ENCODE results near the gene PLEKHG4. TPM values are rescaled to one million over a fixed set of nuclear protein-coding genes. Genes with fewer than 3 reads are reported as not detected.

The PLEKHG4 gene
- total RNA-seq, 2 donors from 2014 or later = 7.7 to 11.9 TPM

DNA sequence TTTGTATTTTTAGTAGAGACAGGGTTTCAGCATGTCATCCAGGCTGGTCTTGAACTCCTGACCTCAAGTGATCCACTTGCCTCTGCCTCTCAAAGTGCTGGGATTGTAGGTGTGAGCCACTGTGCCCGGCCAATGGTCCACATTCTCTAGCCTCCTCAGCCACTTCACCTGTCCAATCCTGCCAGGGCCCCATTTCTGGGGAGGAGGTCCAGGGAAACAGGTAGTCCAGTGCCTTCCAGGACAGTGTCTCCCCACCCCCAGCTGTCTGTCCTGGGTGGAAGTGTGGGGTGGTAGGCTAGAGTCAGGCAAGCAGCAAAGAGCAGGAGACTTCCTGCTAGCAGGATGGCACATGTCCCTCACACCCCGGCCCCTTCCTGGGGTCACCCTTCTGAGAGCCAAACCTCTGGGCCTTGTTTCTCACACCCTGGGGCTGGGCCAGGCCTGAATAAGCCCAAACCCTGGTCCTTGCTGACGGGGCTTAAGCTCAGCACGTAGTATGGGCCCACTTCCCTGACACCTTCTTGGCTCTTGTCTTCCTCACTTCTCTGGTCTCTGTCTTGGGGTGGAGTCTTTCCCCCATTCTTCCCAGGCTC, 37.1 kb upstream of the PLEKHG4 start:
- no peak for ATAC-seq
- intact Hi-C loops (cut with DNase I, micrococcal nuclease) = no loop called here
- DNase-seq = no peak

DNA sequence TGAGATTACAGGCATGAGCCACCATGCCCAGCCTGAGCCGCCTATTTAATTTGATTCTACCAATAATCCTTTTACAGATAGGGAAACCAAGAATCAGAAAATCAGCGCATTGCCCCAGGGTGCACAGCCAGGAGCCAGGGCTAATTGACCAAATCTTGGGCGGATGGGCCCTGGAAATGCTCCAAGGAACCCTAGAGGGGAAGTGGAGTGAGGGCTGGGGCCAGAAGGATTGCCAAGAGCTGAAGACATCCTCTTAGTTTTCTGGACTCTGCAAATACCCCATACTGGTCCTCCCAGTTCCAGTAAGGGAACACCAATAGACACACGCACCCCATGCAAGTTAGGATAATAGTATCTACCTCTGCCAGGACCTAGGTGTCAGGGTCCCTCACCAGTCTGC, 35.9 kb upstream of the PLEKHG4 start:
- DNase-seq = no peak
- ATAC-seq = no peak
- intact Hi-C loops (cut with DNase I, micrococcal nuclease) = no loop called here

DNA sequence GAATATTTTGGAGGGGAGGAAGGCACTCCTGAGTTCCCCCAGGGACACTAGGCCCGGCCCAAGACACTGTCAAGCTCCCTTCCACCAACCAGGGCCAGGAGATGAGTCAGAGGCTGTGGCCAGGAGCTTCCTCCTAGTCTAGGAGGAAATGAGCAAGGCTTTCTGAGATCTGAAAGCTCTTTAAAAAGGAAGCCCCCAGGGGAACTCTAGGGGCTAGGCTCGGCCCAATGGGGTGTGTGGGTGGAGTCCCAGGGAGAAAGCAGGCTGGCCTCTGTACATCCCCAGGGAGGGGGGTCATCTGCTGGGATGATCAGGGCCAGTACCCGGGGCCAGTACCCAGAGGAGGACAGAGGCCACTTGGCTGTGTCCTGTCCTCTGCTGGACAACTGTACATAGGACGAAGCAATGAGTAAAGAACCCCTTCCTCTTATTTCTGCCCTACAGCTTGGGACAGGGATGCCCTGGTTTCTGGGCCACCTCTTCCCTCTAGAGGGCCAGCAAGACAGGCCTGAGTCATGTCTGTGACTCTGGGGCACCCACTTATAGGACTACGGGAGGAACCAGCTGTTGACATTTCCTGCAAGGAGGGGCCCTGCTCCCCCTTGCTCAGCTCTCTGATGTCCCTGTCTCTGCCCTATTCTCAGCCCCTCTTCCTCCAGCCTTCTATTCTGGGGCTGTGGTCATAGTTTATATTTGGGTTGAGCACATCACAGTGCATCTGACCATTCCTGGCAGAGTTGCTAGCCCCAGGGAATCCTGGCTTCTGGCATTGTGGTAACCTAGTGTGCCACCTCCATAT, 34.7 kb upstream of the PLEKHG4 start:
- DNase-seq (peak; percentile 57 to 85), ATAC-seq (no peak)
- intact Hi-C loops (cut with DNase I, micrococcal nuclease) = no loop called here

DNA sequence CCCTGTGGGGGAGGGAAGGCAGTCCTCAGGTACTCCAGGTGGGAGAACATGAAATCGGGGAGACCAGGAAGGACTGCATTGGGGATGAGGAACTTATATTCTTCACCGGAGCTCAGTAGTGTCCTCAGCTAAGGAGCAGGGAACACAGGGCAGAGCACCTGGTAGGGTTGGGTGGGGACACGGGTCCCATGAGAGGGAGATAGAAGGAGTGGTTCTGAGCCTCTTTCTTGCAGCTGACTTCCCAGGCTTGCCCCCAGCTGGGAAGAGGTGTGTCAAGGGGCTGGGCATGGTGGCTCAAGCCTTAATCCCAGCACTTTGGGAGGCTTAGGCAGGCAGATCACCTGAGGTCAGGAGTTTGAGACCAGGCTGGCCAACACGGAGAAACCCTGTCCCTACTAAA, 34.1 kb upstream of the PLEKHG4 start:
- DNase-seq (no peak), ATAC-seq (no peak)
- intact Hi-C loops (cut with DNase I, micrococcal nuclease) = no loop called here

DNA sequence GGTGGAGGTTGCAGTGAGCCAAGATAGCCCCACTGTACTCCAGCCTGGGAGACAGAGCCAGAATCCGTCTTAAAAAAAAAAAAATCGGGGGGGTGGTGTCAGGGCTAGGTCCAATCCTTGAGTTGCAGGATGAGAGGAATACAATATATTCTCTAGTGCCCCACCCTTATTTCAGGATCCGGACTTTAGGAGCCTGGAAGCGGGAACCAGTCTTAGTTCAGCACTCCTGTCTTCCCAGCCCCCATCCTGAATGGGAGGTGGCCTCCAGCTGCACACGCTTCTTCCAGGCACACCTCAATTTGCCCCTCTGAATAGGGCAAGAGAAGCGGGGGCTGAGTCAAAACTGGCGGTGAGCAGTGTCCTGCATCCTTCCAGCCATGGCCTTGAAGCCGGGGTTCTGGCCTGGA, 33.7 kb upstream of the PLEKHG4 start:
- ATAC-seq = peak; percentile 3
- DNase-seq = peak in 1 of 2 donors; percentile 79
- intact Hi-C loops (cut with DNase I, micrococcal nuclease) = no loop called here

DNA sequence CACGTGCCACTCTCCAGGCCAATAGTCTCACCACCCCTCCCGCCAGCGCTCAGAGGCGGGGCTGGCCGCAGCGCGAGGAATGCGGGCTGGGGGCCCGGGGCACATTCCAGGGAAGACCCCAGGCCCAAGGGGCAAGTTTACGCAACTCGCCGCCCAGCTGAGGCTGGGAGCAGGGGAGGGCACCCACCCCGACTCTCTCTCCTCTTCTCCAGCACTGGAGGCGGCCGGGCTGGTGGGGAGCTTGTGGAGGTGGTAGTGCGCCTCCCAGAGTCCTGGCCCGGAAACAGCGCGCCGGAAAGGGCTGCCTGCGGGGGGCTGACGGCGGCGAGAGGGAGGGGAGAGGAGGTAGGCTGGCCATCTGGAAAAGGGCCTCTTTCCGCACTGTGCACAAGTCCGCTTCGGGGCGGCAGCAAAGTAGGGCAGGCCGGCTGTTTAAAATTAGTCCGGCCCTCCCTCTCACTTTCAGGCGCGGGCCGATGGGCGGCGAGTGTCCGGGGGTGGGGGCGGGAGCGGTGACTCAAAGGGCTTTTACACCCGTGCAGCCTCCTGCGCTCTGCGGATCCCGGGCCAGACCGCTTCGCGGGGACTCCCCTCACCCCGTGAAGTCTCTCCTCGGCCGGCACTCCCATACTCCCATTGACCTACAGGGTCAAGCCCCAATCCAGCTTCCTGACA, 33.1 kb upstream of the PLEKHG4 start:
- intact Hi-C loops (cut with DNase I, micrococcal nuclease) = no loop called here
- DNase-seq (peak; percentile 78), ATAC-seq (peak; percentile 33)

DNA sequence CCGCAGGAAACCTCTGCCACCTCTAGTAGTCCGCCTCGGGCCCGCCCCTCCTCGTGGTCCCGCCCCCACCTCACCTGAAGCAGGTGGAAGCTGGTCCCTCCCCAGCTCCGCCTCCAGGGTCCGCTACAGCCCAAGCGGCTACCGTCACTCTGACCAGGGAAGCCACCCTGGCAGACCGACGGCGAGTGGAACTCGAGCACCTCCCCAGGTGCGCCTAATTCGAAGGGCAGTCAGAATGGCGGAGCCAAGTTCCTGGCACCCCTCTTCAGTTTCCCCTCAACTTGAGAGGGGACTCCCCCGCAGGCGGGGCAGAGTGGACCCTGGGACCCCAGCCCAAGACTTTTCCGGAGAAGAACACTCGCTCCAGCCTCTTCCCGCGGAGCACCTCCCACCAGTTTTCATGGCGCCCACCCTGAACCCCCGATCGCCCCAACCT, 32.6 kb upstream of the PLEKHG4 start:
- intact Hi-C loops (cut with DNase I, micrococcal nuclease) = no loop called here
- peak; percentile 81 for ATAC-seq
- peak; percentile 95 to 96 for DNase-seq

DNA sequence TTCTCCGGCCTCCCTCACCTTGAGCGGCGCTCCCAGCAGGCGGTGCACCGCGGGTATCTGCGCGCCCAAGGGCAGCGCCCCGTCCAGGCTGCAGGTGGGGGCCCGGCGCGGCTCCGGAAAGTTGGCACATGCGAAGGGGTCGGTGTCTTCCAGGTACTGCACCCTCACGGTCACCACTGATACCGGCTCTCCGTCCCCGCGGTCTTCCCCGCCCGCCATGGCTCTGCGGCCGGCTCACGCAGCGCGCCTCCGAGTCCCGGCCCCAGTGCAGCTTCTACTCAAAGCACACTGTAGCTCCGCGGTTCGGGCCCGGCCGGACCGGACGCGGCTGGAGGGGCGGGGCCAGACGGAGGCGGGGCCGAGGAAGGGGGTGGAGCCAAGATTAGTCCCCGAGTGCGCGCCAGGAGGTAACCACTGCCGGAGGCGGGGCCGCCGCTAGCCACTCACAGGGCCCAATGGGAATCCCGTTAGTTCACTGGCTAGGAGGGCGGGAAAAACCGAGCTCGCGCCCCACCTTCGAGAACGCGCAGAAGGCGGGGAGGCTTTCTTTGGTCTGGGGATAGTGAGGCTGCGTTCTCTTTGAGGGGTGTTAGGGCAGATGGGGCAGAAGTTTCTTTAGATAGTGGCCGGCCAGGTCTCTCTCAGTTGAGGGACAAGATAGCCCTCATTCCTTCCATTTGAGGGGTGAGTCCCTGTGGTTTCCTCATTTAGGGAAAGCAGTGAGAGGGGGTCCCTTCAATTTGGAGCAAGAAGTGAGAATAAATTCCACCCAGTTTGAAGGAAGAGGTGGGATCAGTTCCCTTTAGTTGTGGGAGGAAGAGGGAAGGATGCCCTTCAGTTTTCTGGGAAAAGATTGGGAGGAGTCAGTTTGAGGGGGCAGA, 31.9 kb upstream of the PLEKHG4 start, which contains the start of gene FHOD1:
Gene FHOD1, minus strand, starts transcription at position 290 of the 881 bp plus-strand sequence. Its CDS starts 71 bp downstream, at position 219.
- peak; percentile 98 to 99 for DNase-seq
- peak; percentile 79 for ATAC-seq
- intact Hi-C loops (cut with DNase I, micrococcal nuclease) = no loop called here

DNA sequence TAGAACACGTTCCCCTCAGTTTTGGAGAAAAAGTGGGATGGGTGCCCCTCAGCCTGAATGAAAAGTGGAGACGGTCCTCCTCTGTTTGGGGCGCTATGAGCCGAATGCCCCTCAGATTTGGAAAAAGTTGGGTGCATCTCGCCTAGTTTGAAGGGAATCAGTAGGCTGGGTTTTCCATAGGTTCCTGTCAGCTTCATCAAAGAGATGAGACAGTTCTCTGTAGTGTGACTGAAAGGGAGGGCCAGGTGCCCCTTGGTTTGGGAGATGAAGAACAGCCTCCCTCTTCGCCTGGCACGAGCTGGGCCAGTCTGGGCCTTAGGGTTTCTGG, 31.3 kb upstream of the PLEKHG4 start:
- ATAC-seq = no peak
- intact Hi-C loops (cut with DNase I, micrococcal nuclease) = no loop called here
- DNase-seq = no peak

DNA sequence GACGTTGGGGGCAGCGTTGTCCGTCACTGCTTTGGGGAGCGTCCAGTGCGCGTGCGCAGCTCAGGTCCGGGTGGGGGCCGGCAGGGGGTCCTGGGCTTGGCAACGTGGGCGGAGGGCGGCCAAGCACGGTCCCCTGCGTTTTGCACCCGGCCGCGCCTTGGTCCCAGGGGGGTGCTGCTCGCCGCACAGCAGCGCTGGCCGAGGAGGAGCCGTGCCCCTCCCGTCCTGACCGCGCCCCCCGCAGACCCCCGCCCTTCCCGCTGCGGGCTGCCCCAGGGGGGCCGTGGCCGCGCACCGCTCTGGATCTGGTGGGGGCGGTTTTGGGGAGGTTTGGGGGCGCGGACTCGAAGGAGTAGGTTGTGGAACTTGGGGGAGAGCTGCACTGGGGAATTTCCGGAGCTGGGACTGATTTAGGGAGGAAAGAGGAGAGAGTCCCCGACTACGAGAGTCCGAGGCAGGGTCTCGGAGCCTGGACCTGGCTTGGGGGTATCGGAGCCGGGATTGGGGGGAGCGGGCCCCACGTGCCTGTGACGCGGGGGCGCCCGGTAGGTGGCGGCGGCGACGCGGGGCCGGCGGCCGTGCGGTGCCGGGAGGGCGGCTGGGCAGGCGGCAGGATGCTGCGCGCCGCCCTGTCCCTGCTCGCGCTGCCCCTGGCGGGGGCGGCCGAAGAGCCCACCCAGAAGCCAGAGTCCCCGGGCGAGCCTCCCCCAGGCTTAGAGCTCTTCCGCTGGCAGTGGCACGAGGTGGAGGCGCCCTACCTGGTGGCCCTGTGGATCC, 30.7 kb upstream of the PLEKHG4 start, which contains the start of gene SLC9A5:
Gene SLC9A5, plus strand, starts transcription at position 579 of the 777 bp plus-strand sequence. Its CDS starts 36 bp downstream, at position 615.
- ATAC-seq (no peak), DNase-seq (no peak)
- intact Hi-C loops (cut with DNase I, micrococcal nuclease) = no loop called here

DNA sequence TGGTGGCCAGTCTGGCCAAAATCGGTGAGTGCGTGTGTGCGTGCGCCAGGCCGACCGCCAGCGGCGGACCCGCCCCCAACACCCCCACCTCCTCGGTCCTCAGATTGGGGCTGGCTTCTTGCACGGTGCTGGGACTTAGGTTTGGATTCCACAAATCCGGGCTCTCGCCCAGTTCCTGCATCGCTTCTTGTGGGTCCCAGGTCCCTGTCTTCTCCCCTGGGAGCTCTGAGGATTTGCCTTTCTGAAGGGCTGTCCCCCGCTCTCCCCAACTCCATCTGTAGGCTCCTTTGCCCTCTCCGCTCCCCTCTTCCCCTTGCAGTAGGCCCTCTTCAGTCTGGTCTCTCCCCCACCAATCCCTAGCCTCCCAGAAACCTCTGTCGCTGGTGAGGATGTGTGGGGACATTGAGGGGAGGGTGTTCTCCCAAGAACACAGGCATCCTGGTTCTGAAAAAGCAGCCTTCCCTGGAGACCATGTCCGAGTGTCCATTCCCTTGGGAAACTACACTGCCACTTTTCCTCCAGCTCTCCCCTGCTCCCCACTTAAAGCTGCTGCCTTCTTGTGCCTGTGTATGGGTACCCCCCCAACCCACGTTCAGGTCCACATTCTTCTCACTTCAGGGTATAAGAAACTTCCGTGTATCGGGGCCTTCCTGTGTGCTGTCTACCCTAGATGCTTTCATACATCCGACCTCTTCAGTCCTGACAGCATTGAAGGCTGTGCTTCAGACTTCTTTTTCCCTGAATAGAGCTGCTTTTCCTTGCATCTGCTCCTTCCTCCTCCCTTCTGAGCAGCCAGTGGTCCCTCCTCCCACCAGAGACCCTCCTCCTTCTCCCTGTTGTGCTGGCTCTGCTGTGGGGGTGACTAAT, 29.9 kb upstream of the PLEKHG4 start:
- intact Hi-C loops (cut with DNase I, micrococcal nuclease) = no loop called here
- DNase-seq = no peak
- no peak for ATAC-seq

DNA sequence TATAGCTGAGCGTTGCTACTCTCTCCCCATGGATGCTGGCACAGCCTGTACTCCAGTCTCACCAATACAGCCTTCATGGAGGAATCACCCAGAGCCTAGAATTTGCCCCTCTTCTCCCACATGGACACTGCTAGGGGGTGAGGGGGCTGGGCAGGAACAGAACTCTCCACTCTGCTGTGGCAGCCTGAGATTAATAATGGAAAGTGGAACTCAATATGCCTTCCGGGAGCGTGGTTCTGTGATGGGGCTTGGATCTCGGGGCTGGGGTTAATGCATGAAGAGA, 29.3 kb upstream of the PLEKHG4 start:
- intact Hi-C loops (cut with DNase I, micrococcal nuclease) = no loop called here
- no peak for DNase-seq

DNA sequence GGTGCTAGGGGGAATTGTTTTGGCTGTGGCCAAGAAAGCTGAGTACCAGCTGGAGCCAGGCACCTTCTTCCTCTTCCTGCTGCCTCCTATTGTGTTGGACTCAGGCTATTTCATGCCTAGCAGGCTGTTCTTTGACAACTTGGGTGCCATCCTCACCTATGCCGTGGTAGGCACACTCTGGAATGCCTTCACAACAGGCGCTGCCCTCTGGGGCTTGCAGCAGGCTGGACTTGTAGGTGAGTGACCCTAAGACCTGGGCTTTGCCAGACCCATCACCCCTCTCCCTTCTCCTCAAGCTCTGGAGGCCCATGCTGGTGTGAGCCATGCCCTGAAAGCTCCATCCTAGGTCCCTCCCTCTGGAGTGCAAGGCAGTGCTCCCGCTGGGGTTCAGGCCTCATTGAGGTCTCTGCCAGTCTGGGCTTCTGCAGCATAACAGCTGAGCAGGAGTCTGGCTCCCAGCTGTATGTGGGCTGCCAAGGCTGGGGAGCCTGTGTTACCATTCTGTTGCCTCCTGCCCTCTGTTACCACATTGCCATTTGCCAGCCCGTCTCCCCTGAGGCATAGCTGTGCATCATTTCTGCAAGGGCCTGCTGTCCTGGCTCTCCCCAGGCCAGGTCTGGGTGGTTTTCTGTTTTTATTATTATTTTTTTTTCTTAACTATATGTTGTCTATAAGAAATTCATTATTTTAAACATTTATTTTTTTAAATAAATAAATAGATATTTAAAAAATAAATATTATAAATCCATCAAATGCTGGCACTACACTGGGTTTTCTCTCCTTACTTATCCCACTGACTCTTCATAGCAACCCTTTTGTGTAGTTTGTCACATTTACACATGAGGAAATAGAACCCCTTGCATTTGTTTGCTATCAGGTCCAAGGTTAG, 26.5 kb upstream of the PLEKHG4 start:
- ATAC-seq = no peak
- intact Hi-C loops (cut with DNase I, micrococcal nuclease) = no loop called here
- no peak for DNase-seq

More for the DNA sequence above, 29.3 kb upstream of the PLEKHG4 start:
- no peak for ATAC-seq

DNA sequence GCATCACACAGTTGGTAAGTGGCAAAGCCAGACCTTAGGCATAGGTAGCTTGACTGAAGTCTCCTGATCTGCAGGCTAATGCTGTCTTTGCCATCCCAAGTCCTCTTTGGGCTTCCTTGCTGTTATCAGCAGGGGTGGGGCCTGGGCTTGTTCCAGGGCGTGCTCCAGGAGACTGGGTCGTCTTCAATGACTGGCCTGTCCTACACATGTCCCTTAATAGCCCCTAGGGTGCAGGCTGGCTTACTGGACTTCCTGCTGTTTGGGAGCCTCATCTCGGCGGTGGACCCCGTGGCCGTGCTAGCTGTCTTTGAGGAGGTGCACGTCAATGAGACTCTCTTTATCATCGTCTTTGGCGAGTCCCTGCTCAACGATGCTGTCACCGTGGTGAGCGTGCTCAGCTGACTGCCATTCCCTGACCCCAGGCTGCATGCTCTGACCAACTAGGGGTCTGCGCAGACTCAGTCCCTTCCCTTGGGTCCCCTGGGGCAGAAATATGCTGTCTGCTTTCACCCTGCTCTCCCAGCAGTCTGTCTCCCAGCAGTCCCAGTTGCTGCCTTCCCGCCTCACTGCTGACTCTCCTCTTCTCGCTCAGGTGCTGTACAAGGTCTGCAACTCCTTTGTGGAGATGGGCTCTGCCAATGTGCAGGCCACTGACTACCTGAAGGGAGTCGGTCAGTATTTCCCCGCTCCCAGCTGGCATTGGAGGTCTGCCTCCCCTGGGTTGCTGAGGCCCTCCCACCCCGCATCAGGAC, 24.4 kb upstream of the PLEKHG4 start:
- intact Hi-C loops (cut with DNase I, micrococcal nuclease) = no loop called here
- ATAC-seq (peak; percentile 70), DNase-seq (no peak)

DNA sequence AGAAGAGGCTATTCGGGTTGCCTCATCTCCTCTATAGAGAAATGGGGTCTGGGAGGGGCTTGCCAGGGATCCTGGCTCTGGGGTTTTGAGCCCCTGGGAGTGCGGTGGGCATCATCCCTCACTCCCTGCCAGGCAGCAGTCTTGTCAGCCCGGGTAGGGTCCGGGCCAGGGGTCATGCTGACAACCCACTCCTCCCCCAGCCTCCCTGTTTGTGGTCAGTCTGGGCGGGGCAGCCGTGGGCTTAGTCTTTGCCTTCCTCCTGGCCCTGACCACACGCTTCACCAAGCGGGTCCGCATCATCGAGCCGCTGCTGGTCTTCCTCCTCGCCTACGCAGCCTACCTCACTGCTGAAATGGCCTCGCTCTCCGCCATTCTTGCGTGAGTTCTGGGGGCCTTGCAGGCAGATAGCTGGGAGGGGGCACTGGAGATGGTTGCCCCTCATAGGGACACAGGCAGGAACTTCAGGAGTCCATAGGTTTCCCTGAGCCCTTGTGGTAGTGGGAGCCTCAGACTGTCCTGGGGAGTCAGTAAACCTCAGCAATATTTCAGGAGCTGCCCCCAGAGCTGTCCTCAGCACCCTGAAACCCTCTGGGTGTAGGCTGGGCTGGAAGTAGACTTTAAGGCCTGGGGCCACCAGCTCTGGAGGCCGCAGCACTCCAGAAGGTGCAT, 23.6 kb upstream of the PLEKHG4 start:
- no peak for DNase-seq
- ATAC-seq = no peak
- intact Hi-C loops (cut with DNase I, micrococcal nuclease) = no loop called here

All from left colon (tissue), 2 donors.